HL-60 (cell line): ENCODE measurements around the gene CCL27.
A peak's percentile ranks its signal among the peaks of the same experiment; 100 is the strongest.

ENCODE experiments used
- DNase-seq, 2 experiments: peaks; one replicate each; pipeline ENCODE4 v3.0.0-alpha.2; 2010 to 2020; ENCODE audit warnings: low read depth in 1 of 2, low spot score in 1 of 2
- H3K27ac ChIP-seq: fragments of 250-450 bp; sonication (Bioruptor Pico); replicated peaks from 2 replicates; pipeline ENCODE4 v1.5.1; 2020; ENCODE audit warnings: mild to moderate bottlenecking, moderate library complexity
- H3K27me3 ChIP-seq: fragments of 250-450 bp; sonication (Bioruptor Pico); 2 replicates; pipeline ENCODE4 v1.5.1; 2021; ENCODE audit warnings: mild to moderate bottlenecking, moderate library complexity; ENCODE audit not compliant: insufficient read depth, poor library complexity, severe bottlenecking
- H3K4me3 ChIP-seq: replicated peaks from 2 replicates; pipeline ENCODE4 v1.5.1; 2011; ENCODE audit warnings: mild to moderate bottlenecking, control low read depth, low read length; ENCODE audit not compliant: insufficient read depth
- CTCF ChIP-seq: IDR thresholded peaks from one replicate; pipeline ENCODE4 v1.5.1; 2011; ENCODE audit warnings: low read length, control low read depth, inconsistent platforms; ENCODE audit not compliant: insufficient read depth
- GABPA ChIP-seq: IDR thresholded peaks from 2 replicates; pipeline ENCODE4 v1.6.1; 2012; ENCODE audit warnings: low read depth
- POLR2AphosphoS5 ChIP-seq: IDR thresholded peaks from 2 replicates; pipeline ENCODE4 v1.6.1; 2012; ENCODE audit warnings: low read depth
- REST ChIP-seq: IDR thresholded peaks from 2 replicates; pipeline ENCODE4 v1.6.1; 2012; ENCODE audit warnings: low read depth; ENCODE audit not compliant: insufficient replicate concordance
- SPI1 ChIP-seq: IDR thresholded peaks from 2 replicates; pipeline ENCODE4 v1.6.1; 2012; ENCODE audit warnings: low read depth, mild to moderate bottlenecking, borderline replicate concordance

The CCL27 gene

GRCh38 chr9:34653151-34654072 lies 9.0 kb downstream of the CCL27 start:
- TF ChIP-seq SPI1 (no peak), REST (no peak), POLR2AphosphoS5 (no peak), GABPA (no peak), CTCF (no peak)
- Histone ChIP-seq H3K27me3 (no peaks in the 10 kb centered on the region), H3K4me3 (no peak overlapping the region), H3K27ac (no peak overlapping the region)
- DNase-seq: no peak

- Histone ChIP-seq H3K4me3 (no peak overlapping the region), H3K27me3 (no peaks in the 10 kb centered on the region), H3K27ac (no peak overlapping the region)
- TF ChIP-seq REST (no peak), POLR2AphosphoS5 (no peak), SPI1 (no peak), CTCF (no peak), GABPA (no peak)
- no peak for DNase-seq
These were observed 9.9 kb downstream of the CCL27 start for GRCh38 chr9:34652602-34653000.

- no peaks in the 10 kb centered on the region for H3K27me3 ChIP-seq
- no peak for DNase-seq
- no peak within 1 kb of the TSS for H3K27ac ChIP-seq
- H3K4me3 ChIP-seq: no peak within 1 kb of the TSS
- TF ChIP-seq GABPA (no peak), POLR2AphosphoS5 (0 out of 2 replicates have a peak, but pooled peaks have one; percentile 27)
These were observed 10.4 kb downstream of the CCL27 start, which contains the start of gene IL11RA for GRCh38 chr9:34651876-34652601. IL11RA (plus strand) TSS chr9:34652185; CDS start chr9:34655218, 3,033 bp downstream.

- H3K27ac ChIP-seq: no peak overlapping the region
- no peak overlapping the region for H3K4me3 ChIP-seq
- DNase-seq: no peak
- no peaks in the 10 kb centered on the region for H3K27me3 ChIP-seq
- TF ChIP-seq GABPA (no peak), SPI1 (no peak), POLR2AphosphoS5 (no peak), REST (no peak), CTCF (no peak)
These were observed 11.1 kb downstream of the CCL27 start for GRCh38 chr9:34651321-34651720.
